Nephron (organoid): ENCODE data around the gene PTPRN2.

ENCODE experiments used
- H3K27ac Mint-ChIP-seq, 3 experiments: 2 replicates each; pipeline ENCODE4 v1.8.0; 2020; ENCODE audit warnings: mixed read lengths in 3 of 3, mild to moderate bottlenecking in 2 of 3, moderate library complexity in 1 of 3
- H3K27me3 Mint-ChIP-seq: 2 replicates; pipeline ENCODE4 v1.8.0; 2021; ENCODE audit warnings: low read depth, mild to moderate bottlenecking, moderate library complexity, mixed read lengths
- H3K36me3 Mint-ChIP-seq: 2 replicates; pipeline ENCODE4 v1.8.0; 2020; ENCODE audit warnings: low read depth, mixed read lengths
- H3K4me1 Mint-ChIP-seq: 2 replicates; pipeline ENCODE4 v1.8.0; 2020; ENCODE audit warnings: mixed read lengths
- H3K4me3 Mint-ChIP-seq, 3 experiments: 2 replicates each; pipeline ENCODE4 v1.8.0; 2020; ENCODE audit warnings: mild to moderate bottlenecking in 3 of 3, mixed read lengths in 3 of 3, moderate library complexity in 2 of 3
- H3K9me3 Mint-ChIP-seq: 2 replicates; pipeline ENCODE4 v1.8.0; 2020; ENCODE audit warnings: mixed read lengths
- CTCF ChIP-seq, 3 experiments: fragments of 200-600 bp; sonication (generic); IDR thresholded peaks; one replicate each; pipeline ENCODE4 v1.5.0; 2021; ENCODE audit warnings: antibody characterized with exemption in 3 of 3; ENCODE audit not compliant: unreplicated experiment in 3 of 3

PTPRN2 gene

GRCh38 chr7:157814931-157815705 lies 772.5 kb downstream of the PTPRN2 start:
- H3K27me3 Mint-ChIP-seq, result peaks cover 3% of the 10 kb centered on the region
- no peaks in the 10 kb centered on the region for H3K9me3 Mint-ChIP-seq
- H3K4me1 Mint-ChIP-seq, result no peaks in the 10 kb centered on the region
- H3K36me3 Mint-ChIP-seq, result no peaks in the 10 kb centered on the region
- no peak overlapping the region for H3K4me3 Mint-ChIP-seq
- no peak overlapping the region for H3K27ac Mint-ChIP-seq
- TF ChIP-seq CTCF (IDR thresholded peaks at IDR 0.05; ENCODE audit: unreplicated experiment in 3 of 3), result no peak

GRCh38 chr7:157813741-157814661 lies 773.6 kb downstream of the PTPRN2 start:
- no peaks in the 10 kb centered on the region for H3K36me3 Mint-ChIP-seq

GRCh38 chr7:157813053-157813452 lies 774.6 kb downstream of the PTPRN2 start:
- peaks cover under 1% of the 10 kb centered on the region for H3K36me3 Mint-ChIP-seq
- no peak overlapping the region for H3K27ac Mint-ChIP-seq

More at GRCh38 chr7:157813741-157814661, 773.6 kb downstream of the PTPRN2 start:
- Mint-ChIP-seq H3K4me1 (no peaks in the 10 kb centered on the region), H3K9me3 (peaks cover 2% of the 10 kb centered on the region), H3K4me3 (no peak overlapping the region), H3K27ac (no peak overlapping the region), H3K27me3 (peaks cover 3% of the 10 kb centered on the region)
- TF ChIP-seq CTCF (IDR thresholded peaks at IDR 0.05; ENCODE audit: unreplicated experiment in 3 of 3), result no peak

GRCh38 chr7:157811946-157812345 lies 775.7 kb downstream of the PTPRN2 start:
- no peak overlapping the region for H3K4me3 Mint-ChIP-seq
- no peaks in the 10 kb centered on the region for H3K4me1 Mint-ChIP-seq
- H3K27ac Mint-ChIP-seq, result no peak overlapping the region
- TF ChIP-seq CTCF (IDR thresholded peaks at IDR 0.05; ENCODE audit: unreplicated experiment in 3 of 3), result no peak
- H3K36me3 Mint-ChIP-seq, result peaks cover 3% of the 10 kb centered on the region
- peaks cover 13% of the 10 kb centered on the region for H3K9me3 Mint-ChIP-seq
- H3K27me3 Mint-ChIP-seq, result peaks cover 12% of the 10 kb centered on the region

More at GRCh38 chr7:157813053-157813452, 774.6 kb downstream of the PTPRN2 start:
- Mint-ChIP-seq H3K9me3 (peaks cover 9% of the 10 kb centered on the region), H3K27me3 (peaks cover 3% of the 10 kb centered on the region), H3K4me3 (no peak overlapping the region), H3K4me1 (no peaks in the 10 kb centered on the region)
- TF ChIP-seq CTCF (IDR thresholded peaks at IDR 0.05; ENCODE audit: unreplicated experiment in 3 of 3), result no peak

- Mint-ChIP-seq H3K36me3 (peaks cover 3% of the 10 kb centered on the region), H3K27ac (no peak overlapping the region), H3K27me3 (peaks cover 12% of the 10 kb centered on the region), H3K4me1 (peaks cover 5% of the 10 kb centered on the region), H3K4me3 (no peak overlapping the region), H3K9me3 (peaks cover 16% of the 10 kb centered on the region)
- TF ChIP-seq CTCF (IDR thresholded peaks at IDR 0.05; ENCODE audit: unreplicated experiment in 3 of 3), result no peak
Measured at GRCh38 chr7:157809863-157810851, 777.5 kb downstream of the PTPRN2 start.
